ENCODE results near the gene CCDC183. TPM values are rescaled to one million over a fixed set of nuclear protein-coding genes. Genes with fewer than 3 reads are reported as not detected.

Gene CCDC183
- total RNA-seq, 4 donors from 2014 or later, result 25.2 to 161 (median 63.5) TPM

DNA sequence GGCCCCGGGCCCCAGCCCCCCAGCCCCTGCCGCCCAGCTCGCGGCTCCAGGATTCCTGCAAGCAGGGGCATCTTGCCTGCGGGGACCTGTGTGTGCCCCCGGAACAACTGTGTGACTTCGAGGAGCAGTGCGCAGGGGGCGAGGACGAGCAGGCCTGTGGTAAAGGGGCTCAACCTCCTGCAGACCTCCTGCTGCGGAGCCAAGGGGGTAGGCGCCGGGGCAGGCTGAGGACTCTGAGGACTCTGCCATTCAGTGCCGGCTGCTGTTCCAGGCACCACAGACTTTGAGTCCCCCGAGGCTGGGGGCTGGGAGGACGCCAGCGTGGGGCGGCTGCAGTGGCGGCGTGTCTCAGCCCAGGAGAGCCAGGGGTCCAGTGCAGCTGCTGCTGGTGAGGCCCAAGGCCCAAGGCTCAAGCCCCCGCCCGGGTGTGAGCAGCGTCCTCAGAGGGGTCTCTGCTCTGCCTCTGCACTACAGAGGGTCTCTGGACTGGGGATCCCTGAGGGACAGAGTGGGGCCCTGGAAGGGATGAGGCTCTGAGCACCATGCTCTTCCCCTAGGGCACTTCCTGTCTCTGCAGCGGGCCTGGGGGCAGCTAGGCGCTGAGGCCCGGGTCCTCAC lies 59.4 kb downstream of the CCDC183 start:
- 79% methylated on average over 21 of the region's 26 CpGs; no CpG with 5 or more reads in 1 of the 2 donors for WGBS, 2 donors (ENCODE audit: low coverage in 1 of 2)
- Histone ChIP-seq H3K27ac (no peak overlapping the region), H3K9me3 (no peaks in the 10 kb centered on the region), H3K27me3 (no peaks in the 10 kb centered on the region), H3K4me3 (no peak overlapping the region), H3K36me3 (no peaks in the 10 kb centered on the region), H3K4me1 (peaks cover 31 to 43% (median 39%) of the 10 kb centered on the region in 4 donors)
- TF ChIP-seq EP300 (IDR thresholded peaks at IDR 0.05; ENCODE audit: low read depth) (no peak), POLR2A (IDR thresholded peaks at IDR 0.05) (no peak), POLR2AphosphoS5 (IDR thresholded peaks at IDR 0.05) (no peak)
- TF ChIP-seq, protein P1, sequence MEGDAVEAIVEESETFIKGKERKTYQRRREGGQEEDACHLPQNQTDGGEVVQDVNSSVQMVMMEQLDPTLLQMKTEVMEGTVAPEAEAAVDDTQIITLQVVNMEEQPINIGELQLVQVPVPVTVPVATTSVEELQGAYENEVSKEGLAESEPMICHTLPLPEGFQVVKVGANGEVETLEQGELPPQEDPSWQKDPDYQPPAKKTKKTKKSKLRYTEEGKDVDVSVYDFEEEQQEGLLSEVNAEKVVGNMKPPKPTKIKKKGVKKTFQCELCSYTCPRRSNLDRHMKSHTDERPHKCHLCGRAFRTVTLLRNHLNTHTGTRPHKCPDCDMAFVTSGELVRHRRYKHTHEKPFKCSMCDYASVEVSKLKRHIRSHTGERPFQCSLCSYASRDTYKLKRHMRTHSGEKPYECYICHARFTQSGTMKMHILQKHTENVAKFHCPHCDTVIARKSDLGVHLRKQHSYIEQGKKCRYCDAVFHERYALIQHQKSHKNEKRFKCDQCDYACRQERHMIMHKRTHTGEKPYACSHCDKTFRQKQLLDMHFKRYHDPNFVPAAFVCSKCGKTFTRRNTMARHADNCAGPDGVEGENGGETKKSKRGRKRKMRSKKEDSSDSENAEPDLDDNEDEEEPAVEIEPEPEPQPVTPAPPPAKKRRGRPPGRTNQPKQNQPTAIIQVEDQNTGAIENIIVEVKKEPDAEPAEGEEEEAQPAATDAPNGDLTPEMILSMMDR (IDR thresholded peaks at IDR 0.05), result no peak
- intact Hi-C loops (cut with DNase I; ENCODE audit: low total_unique reads), result no loop called here
- no peak for DNase-seq
- in situ Hi-C loops (cut with MboI; ENCODE audit: low pct_ligation_motif_present in 1 of 4, low pct_unique_long_range_greater_than_20kb in 1 of 4, low sequenced_read_pairs in 3 of 4), result no loop called here

DNA sequence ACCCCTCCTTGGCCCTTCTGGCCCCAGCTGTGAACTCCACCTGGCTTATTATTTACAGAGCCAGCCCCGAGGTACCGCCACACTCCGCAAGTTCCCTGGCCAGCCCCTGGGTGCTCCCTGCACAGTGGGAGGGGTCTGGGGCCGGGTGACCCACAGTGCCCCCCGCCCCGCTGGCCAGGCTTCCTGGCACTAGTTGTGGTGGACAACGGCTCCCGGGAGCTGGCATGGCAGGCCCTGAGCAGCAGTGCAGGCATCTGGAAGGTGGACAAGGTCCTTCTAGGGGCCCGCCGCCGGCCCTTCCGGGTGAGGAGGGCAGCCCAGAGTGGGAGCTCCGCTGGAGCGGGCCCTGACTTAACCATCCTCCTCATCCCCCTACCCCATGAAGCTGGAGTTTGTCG lies 59.9 kb downstream of the CCDC183 start:
- H3K4me1 ChIP-seq, result peaks cover 28 to 44% (median 37%) of the 10 kb centered on the region in 4 donors
- no peaks in the 10 kb centered on the region for H3K9me3 ChIP-seq
- no peak overlapping the region for H3K4me3 ChIP-seq
- in situ Hi-C loops (cut with MboI; ENCODE audit: low pct_ligation_motif_present in 1 of 4, low pct_unique_long_range_greater_than_20kb in 1 of 4, low sequenced_read_pairs in 3 of 4) (no loop called here), intact Hi-C loops (cut with DNase I; ENCODE audit: low total_unique reads) (no loop called here)
- H3K36me3 ChIP-seq, result no peaks in the 10 kb centered on the region
- no peak for DNase-seq
- H3K27me3 ChIP-seq, result no peaks in the 10 kb centered on the region
- 76% methylated on average over 15 of the region's 15 CpGs; no CpG with 5 or more reads in 1 of the 2 donors for WGBS, 2 donors (ENCODE audit: low coverage in 1 of 2)
- H3K27ac ChIP-seq, result no peak overlapping the region
- TF ChIP-seq, protein P1 (IDR thresholded peaks at IDR 0.05), result no peak
- TF ChIP-seq POLR2AphosphoS5 (IDR thresholded peaks at IDR 0.05) (no peak), POLR2A (IDR thresholded peaks at IDR 0.05) (no peak), EP300 (IDR thresholded peaks at IDR 0.05; ENCODE audit: low read depth) (no peak)

DNA sequence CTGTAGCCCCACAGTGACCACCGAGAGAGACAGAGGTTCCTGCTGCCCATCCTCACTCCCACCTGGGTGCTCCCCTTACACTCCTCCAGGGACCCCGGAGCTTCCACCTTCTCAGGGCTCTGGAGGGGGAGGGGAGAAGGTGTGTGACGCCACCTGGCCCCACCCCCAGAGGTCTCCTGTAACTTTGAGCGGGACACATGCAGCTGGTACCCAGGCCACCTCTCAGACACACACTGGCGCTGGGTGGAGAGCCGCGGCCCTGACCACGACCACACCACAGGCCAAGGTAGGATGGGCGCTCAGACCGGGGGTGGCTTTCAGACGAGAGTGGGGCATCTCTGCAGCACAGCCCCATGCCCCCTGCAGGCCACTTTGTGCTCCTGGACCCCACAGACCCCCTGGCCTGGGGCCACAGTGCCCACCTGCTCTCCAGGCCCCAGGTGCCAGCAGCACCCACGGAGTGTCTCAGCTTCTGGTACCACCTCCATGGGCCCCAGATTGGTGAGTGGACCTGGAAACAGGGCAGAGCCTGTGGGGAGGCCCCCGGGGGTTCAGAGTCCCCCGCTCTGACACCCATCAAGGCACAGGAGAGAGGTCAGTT lies 60.5 kb downstream of the CCDC183 start:
- no peaks in the 10 kb centered on the region for H3K27me3 ChIP-seq
- intact Hi-C loops (cut with DNase I; ENCODE audit: low total_unique reads), result no loop called here
- no peak overlapping the region for H3K4me3 ChIP-seq
- WGBS, 2 donors (ENCODE audit: low coverage in 1 of 2), result 81% methylated on average over 11 of the region's 14 CpGs; no CpG with 5 or more reads in 1 of the 2 donors
- peak; percentile 11 for DNase-seq
- no peak for TF ChIP-seq EP300 (IDR thresholded peaks at IDR 0.05; ENCODE audit: low read depth)
- no peak for TF ChIP-seq POLR2A (IDR thresholded peaks at IDR 0.05)
- no peak for TF ChIP-seq POLR2AphosphoS5 (IDR thresholded peaks at IDR 0.05)
- TF ChIP-seq, protein P1 (IDR thresholded peaks at IDR 0.05), result no peak
- H3K9me3 ChIP-seq, result no peaks in the 10 kb centered on the region
- H3K36me3 ChIP-seq, result peaks cover 0 to 5% (median under 1%) of the 10 kb centered on the region in 4 donors
- peak overlapping the region in 2 of 4 donors; percentile 91 to 92 for H3K27ac ChIP-seq
- in situ Hi-C loops (cut with MboI; ENCODE audit: low pct_ligation_motif_present in 1 of 4, low pct_unique_long_range_greater_than_20kb in 1 of 4, low sequenced_read_pairs in 3 of 4), result no loop called here
- H3K4me1 ChIP-seq, result peaks cover 28 to 49% (median 40%) of the 10 kb centered on the region in 4 donors

DNA sequence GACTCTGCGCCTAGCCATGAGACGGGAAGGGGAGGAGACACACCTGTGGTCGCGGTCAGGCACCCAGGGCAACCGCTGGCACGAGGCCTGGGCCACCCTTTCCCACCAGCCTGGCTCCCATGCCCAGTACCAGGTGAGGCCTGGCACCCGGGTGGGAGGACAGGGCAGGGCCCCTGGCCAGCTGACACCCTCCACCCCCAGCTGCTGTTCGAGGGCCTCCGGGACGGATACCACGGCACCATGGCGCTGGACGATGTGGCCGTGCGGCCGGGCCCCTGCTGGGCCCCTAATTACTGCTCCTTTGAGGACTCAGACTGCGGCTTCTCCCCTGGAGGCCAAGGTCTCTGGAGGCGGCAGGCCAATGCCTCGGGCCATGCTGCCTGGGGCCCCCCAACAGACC lies 61.0 kb downstream of the CCDC183 start:
- Histone ChIP-seq H3K36me3 (peaks cover 0 to 8% (median 3%) of the 10 kb centered on the region in 4 donors), H3K27ac (peak overlapping the region; percentile 89 to 92 (median 92)), H3K4me1 (peaks cover 28 to 52% (median 40%) of the 10 kb centered on the region in 4 donors), H3K27me3 (no peaks in the 10 kb centered on the region), H3K9me3 (no peaks in the 10 kb centered on the region), H3K4me3 (no peak overlapping the region)
- in situ Hi-C loops (cut with MboI; ENCODE audit: low pct_ligation_motif_present in 1 of 4, low pct_unique_long_range_greater_than_20kb in 1 of 4, low sequenced_read_pairs in 3 of 4) (no loop called here), intact Hi-C loops (cut with DNase I; ENCODE audit: low total_unique reads) (no loop called here)
- 79% methylated on average over 14 of the region's 19 CpGs; no CpG with 5 or more reads in 1 of the 2 donors for WGBS, 2 donors (ENCODE audit: low coverage in 1 of 2)
- no peak for TF ChIP-seq POLR2AphosphoS5 (IDR thresholded peaks at IDR 0.05)
- no peak for TF ChIP-seq EP300 (IDR thresholded peaks at IDR 0.05; ENCODE audit: low read depth)
- TF ChIP-seq POLR2A (IDR thresholded peaks at IDR 0.05), result no peak
- TF ChIP-seq, protein P1 (IDR thresholded peaks at IDR 0.05), result no peak
- peak; percentile 9 for DNase-seq
